SH-SY5Y (cell line): ENCODE data around the gene ATRNL1.

Experiments
- GATA2 ChIP-seq: IDR thresholded peaks from 2 replicates; pipeline ENCODE4 v1.6.1; 2011; ENCODE audit warnings: mild to moderate bottlenecking, low read depth, low read length
- GATA3 ChIP-seq: IDR thresholded peaks from 2 replicates; pipeline ENCODE4 v1.6.1; 2011; ENCODE audit warnings: low read depth, mild to moderate bottlenecking, low read length, moderate library complexity

- no peak for TF ChIP-seq GATA3
- TF ChIP-seq GATA2, result no peak
These were observed 297.4 kb downstream of the ATRNL1 start for GRCh38 chr10:115390607-115391006.
